Measurements from ENCODE around the gene MADD. TPM values are rescaled to one million over a fixed set of nuclear protein-coding genes. Genes with fewer than 3 reads are reported as not detected.

Gene MADD
- total RNA-seq, 2 experiments from 2014 or later = 161 to 178 TPM

DNA sequence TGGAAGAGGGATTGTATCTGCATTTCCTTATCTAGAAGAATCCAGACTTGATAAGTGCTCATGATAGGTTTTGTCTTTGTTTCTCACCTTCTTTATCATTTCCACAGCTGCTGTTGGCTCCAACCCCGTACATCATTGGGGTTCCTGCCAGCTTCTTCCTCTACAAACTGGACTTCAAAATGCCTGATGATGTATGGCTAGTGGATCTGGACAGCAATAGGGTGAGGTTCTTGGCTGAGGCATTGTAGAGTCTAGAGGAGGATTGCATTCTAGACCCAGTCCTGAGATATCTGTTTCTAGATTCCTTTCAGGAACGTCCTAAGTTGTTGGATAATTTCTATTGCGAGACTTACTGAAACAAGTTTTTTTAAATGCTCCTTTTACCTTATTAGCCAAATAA lies 8.1 kb downstream of the MADD start:
- Mint-ChIP-seq H3K4me3 (no peak overlapping the region), H3K9me3 (no peaks in the 10 kb centered on the region), H3K4me1 (ENCODE audit: low read depth) (peaks cover 18% of the 10 kb centered on the region), H3K27ac (no peak overlapping the region), H3K36me3 (ENCODE audit: low read depth) (peaks cover 93% of the 10 kb centered on the region), H3K27me3 (no peaks in the 10 kb centered on the region)
- ChIA-PET CTCF (no interaction called here), POLR2A (no interaction called here)
- TF ChIP-seq, protein P1, sequence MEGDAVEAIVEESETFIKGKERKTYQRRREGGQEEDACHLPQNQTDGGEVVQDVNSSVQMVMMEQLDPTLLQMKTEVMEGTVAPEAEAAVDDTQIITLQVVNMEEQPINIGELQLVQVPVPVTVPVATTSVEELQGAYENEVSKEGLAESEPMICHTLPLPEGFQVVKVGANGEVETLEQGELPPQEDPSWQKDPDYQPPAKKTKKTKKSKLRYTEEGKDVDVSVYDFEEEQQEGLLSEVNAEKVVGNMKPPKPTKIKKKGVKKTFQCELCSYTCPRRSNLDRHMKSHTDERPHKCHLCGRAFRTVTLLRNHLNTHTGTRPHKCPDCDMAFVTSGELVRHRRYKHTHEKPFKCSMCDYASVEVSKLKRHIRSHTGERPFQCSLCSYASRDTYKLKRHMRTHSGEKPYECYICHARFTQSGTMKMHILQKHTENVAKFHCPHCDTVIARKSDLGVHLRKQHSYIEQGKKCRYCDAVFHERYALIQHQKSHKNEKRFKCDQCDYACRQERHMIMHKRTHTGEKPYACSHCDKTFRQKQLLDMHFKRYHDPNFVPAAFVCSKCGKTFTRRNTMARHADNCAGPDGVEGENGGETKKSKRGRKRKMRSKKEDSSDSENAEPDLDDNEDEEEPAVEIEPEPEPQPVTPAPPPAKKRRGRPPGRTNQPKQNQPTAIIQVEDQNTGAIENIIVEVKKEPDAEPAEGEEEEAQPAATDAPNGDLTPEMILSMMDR (IDR thresholded peaks at IDR 0.05) = no peak
- H3K36me3 ChIP-seq (ENCODE audit: insufficient read depth, low read length) = peaks cover 90% of the 10 kb centered on the region
- no peaks in the 10 kb centered on the region for H3K27me3 ChIP-seq (ENCODE audit: control insufficient read depth in 1 of 2, insufficient read depth in 2 of 2, low read length in 2 of 2)
- H3K4me3 ChIP-seq (ENCODE audit: low read length) = no peak overlapping the region
- no peaks in the 10 kb centered on the region for H3K4me1 ChIP-seq (ENCODE audit: insufficient read depth, low read length)
- intact Hi-C loops (cut with DNase I, micrococcal nuclease) = loop anchor here in 1 of 2 experiments (10.0 kb wide), 2 partner anchors 297 to 573 kb away; partner anchors contain the start of genes ARHGAP1, KBTBD4, NDUFS3 and ZNF408
- no peaks in the 10 kb centered on the region for H3K9me3 ChIP-seq (ENCODE audit: control insufficient read depth in 1 of 2, insufficient read depth in 1 of 2, low read length in 2 of 2)
- no peak overlapping the region for H3K27ac ChIP-seq (ENCODE audit: low read depth in 1 of 2, low read length in 2 of 2)
- DNase-seq = no peak
- ATAC-seq (ENCODE audit: poor library complexity) = no peak

DNA sequence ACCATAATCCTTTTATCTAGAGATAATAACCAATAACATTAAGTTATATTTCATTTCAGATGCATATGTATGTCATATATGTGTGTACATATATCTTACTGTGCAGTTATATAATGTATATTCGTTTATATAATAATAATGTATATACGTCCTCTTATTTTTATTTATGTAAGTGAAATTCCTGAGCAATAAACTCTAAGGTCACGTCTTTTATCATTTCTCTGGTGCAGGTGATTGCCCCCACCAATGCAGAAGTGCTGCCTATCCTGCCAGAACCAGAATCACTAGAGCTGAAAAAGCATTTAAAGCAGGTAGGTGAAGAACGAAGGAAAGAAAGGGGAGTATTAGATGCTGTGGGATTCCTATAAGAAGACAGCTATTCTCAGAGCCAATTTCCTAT lies 8.8 kb downstream of the MADD start:
- CTCF ChIA-PET = no interaction called here
- ATAC-seq (ENCODE audit: poor library complexity) (no peak), DNase-seq (no peak)
- no peak overlapping the region for H3K27ac ChIP-seq (ENCODE audit: low read depth in 1 of 2, low read length in 2 of 2)
- H3K36me3 ChIP-seq (ENCODE audit: insufficient read depth, low read length) = peaks cover 93% of the 10 kb centered on the region
- H3K4me3 ChIP-seq (ENCODE audit: low read length) = no peak overlapping the region
- no peaks in the 10 kb centered on the region for H3K27me3 ChIP-seq (ENCODE audit: control insufficient read depth in 1 of 2, insufficient read depth in 2 of 2, low read length in 2 of 2)
- no peaks in the 10 kb centered on the region for H3K4me1 ChIP-seq (ENCODE audit: insufficient read depth, low read length)
- POLR2A ChIA-PET = no interaction called here
- Mint-ChIP-seq H3K27ac (no peak overlapping the region), H3K4me1 (ENCODE audit: low read depth) (peaks cover 13% of the 10 kb centered on the region), H3K36me3 (ENCODE audit: low read depth) (peaks cover 97% of the 10 kb centered on the region), H3K4me3 (no peak overlapping the region), H3K9me3 (no peaks in the 10 kb centered on the region), H3K27me3 (no peaks in the 10 kb centered on the region)
- TF ChIP-seq, protein P1 (IDR thresholded peaks at IDR 0.05) = no peak
- intact Hi-C loops (cut with DNase I, micrococcal nuclease) = loop anchor here in 1 of 2 experiments (10.0 kb wide), 2 partner anchors 296 to 574 kb away; partner anchors contain the start of genes ARHGAP1, KBTBD4, NDUFS3 and ZNF408
- no peaks in the 10 kb centered on the region for H3K9me3 ChIP-seq (ENCODE audit: control insufficient read depth in 1 of 2, insufficient read depth in 1 of 2, low read length in 2 of 2)

DNA sequence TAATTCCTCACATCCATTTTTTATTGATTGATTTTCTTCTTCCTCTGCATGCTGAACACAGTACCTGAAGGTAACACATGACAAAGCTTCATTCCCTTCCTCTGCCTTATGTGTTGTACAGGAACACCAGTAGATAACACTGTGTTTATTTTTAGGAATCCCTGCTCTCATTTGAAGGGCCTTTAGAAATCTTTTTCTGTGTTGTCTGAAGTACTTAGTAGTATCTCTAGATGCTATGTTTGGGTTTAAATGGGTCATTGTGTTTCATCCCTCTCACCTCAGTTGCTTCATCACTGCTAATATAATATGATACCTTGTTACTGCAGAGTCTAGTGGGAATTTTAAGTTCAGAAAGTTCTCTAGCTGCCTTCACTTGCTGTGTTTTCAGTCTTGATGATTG lies 10.2 kb downstream of the MADD start:
- H3K36me3 Mint-ChIP-seq (ENCODE audit: low read depth) = peaks cover 97% of the 10 kb centered on the region
- CTCF ChIA-PET = no interaction called here

More for the DNA sequence above, 10.2 kb downstream of the MADD start:
- Mint-ChIP-seq H3K4me3 (no peak overlapping the region), H3K27ac (no peak overlapping the region), H3K4me1 (ENCODE audit: low read depth) (peaks cover 4% of the 10 kb centered on the region), H3K27me3 (no peaks in the 10 kb centered on the region), H3K9me3 (no peaks in the 10 kb centered on the region)
- no peaks in the 10 kb centered on the region for H3K9me3 ChIP-seq (ENCODE audit: control insufficient read depth in 1 of 2, insufficient read depth in 1 of 2, low read length in 2 of 2)
- TF ChIP-seq, protein P1 (IDR thresholded peaks at IDR 0.05) = no peak
- intact Hi-C loops (cut with DNase I, micrococcal nuclease) = no loop called here
- DNase-seq = no peak
- POLR2A ChIA-PET = no interaction called here
- no peak overlapping the region for H3K27ac ChIP-seq (ENCODE audit: low read depth in 1 of 2, low read length in 2 of 2)
- H3K4me1 ChIP-seq (ENCODE audit: insufficient read depth, low read length) = no peaks in the 10 kb centered on the region
- H3K4me3 ChIP-seq (ENCODE audit: low read length) = no peak overlapping the region
- H3K27me3 ChIP-seq (ENCODE audit: control insufficient read depth in 1 of 2, insufficient read depth in 2 of 2, low read length in 2 of 2) = no peaks in the 10 kb centered on the region
- peaks cover 93% of the 10 kb centered on the region for H3K36me3 ChIP-seq (ENCODE audit: insufficient read depth, low read length)
- ATAC-seq (ENCODE audit: poor library complexity) = no peak
